GM19372 (cell line): ENCODE data around the gene MRPL34.
"Not testable (repeated sequence)": the region's sequence is repeated elsewhere in the genome, so short reads cannot be mapped to it uniquely, and the experiment has no call there.

Experiments
- ATAC-seq: cut with Tn5 transposase; IDR thresholded peaks from one replicate; pipeline ENCODE4 v1.9.1; 2021; ENCODE audit warnings: mild to moderate bottlenecking, low read depth, moderate library complexity; ENCODE audit not compliant: unreplicated experiment

The MRPL34 gene

GRCh38 chr19:17283504-17283996 is 22.1 kb upstream of the MRPL34 start:
- no peak for ATAC-seq

- no peak for ATAC-seq
Observed at GRCh38 chr19:17285415-17286135, 20.1 kb upstream of the MRPL34 start.

GRCh38 chr19:17286263-17286662 is 19.4 kb upstream of the MRPL34 start:
- ATAC-seq, result no peak

GRCh38 chr19:17286752-17287151 is 18.9 kb upstream of the MRPL34 start:
- no peak for ATAC-seq

GRCh38 chr19:17289489-17289888 is 16.2 kb upstream of the MRPL34 start:
- ATAC-seq, result no peak

GRCh38 chr19:17292301-17293074 is 13.2 kb upstream of the MRPL34 start:
- peak; percentile 74 for ATAC-seq

- no peak for ATAC-seq
Observed at GRCh38 chr19:17293605-17294004, 12.1 kb upstream of the MRPL34 start.

- no peak for ATAC-seq
Observed at GRCh38 chr19:17294051-17294891, 11.4 kb upstream of the MRPL34 start.

- not testable (repeated sequence) for ATAC-seq
Observed at GRCh38 chr19:17295551-17295950, 10.1 kb upstream of the MRPL34 start.

GRCh38 chr19:17296273-17296672 is 9.4 kb upstream of the MRPL34 start:
- no peak for ATAC-seq

GRCh38 chr19:17296976-17297375 is 8.7 kb upstream of the MRPL34 start:
- no peak for ATAC-seq

- no peak for ATAC-seq
Observed at GRCh38 chr19:17300992-17301619, 4.6 kb upstream of the MRPL34 start.

GRCh38 chr19:17302391-17303166 is 3.1 kb upstream of the MRPL34 start:
- ATAC-seq, result no peak

GRCh38 chr19:17303167-17303939 is 2.3 kb upstream of the MRPL34 start, which contains the start of gene ABHD8:
Gene ABHD8 (minus strand): TSS chr19:17303425. CDS start chr19:17301616, 1,809 bp downstream.
- ATAC-seq, result peak; percentile 54

- ATAC-seq, result no peak
Observed at GRCh38 chr19:17303940-17304267, 1.8 kb upstream of the MRPL34 start.

- no peak for ATAC-seq
Observed at GRCh38 chr19:17304386-17305215, 1.1 kb upstream of the MRPL34 start.

GRCh38 chr19:17305216-17305516 is 506 bp upstream of the MRPL34 start:
- ATAC-seq, result no peak

GRCh38 chr19:17306285-17306714 is 628 bp downstream of the MRPL34 start:
- no peak for ATAC-seq
